Measurements from ENCODE around the gene SMIM24.
"Not testable (repeated sequence)": the region's sequence is repeated elsewhere in the genome, so short reads cannot be mapped to it uniquely, and the experiment has no call there.

The SMIM24 gene
- total RNA-seq = 0 to 0.66 (median 0) reads per million in 17 experiments

DNA sequence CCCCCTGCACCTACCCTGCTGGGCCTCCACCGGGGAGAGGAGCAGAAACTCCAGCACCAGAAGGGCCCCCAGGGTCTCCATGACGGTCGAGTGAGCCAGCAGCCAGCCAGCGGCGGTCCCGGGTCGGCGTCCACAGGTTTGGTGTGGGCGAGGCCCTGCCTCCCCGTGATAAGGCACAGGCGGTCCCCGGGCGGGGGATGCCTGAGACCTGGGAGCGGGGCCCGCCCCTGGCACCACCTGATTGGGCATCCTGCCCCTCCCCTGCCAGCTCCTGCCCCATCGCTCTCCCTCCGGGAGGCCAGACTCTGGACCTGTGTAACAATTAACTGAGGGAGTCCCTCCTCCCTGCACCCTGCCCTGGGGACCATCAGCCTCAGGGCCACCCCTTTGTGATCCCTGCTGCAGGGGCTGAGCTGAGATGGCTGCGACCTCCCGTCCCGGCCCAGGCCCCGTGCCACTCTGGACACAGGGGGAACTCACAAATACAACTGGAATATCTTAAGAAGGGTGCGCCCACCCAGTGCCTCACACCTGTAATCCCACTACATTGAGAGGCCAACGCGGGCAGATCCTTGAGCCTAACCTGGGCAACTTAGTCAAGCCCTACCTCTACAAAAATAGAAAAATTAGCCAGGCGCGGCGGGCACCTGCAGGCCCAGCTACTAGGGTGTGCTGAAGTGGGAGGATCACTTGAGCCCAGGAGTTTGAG lies at the start of gene SMIM24:
SMIM24 (minus strand) TSS at position 143 of the 709 bp plus-strand sequence; CDS start at position 81, 62 bp downstream.
- DNase-seq = no peak

DNA sequence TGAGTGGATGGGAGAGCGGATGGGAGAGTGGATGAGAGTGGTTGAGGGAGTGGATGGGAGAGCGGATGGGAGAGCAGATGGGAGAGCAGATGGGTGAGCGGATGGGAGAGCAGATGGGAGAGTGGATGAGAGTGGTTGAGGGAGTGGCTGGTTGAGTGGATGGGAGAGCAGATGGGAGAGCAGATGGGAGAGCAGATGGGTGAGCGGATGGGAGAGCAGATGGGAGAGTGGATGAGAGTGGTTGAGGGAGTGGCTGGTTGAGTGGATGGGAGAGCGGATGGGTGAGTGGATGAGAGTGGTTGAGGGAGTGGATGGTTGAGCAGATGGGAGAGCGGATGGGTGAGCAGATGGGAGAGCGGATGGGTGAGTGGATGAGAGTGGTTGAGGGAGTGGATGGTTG lies 49.0 kb upstream of the SMIM24 start:
- DNase-seq = not testable (repeated sequence)

DNA sequence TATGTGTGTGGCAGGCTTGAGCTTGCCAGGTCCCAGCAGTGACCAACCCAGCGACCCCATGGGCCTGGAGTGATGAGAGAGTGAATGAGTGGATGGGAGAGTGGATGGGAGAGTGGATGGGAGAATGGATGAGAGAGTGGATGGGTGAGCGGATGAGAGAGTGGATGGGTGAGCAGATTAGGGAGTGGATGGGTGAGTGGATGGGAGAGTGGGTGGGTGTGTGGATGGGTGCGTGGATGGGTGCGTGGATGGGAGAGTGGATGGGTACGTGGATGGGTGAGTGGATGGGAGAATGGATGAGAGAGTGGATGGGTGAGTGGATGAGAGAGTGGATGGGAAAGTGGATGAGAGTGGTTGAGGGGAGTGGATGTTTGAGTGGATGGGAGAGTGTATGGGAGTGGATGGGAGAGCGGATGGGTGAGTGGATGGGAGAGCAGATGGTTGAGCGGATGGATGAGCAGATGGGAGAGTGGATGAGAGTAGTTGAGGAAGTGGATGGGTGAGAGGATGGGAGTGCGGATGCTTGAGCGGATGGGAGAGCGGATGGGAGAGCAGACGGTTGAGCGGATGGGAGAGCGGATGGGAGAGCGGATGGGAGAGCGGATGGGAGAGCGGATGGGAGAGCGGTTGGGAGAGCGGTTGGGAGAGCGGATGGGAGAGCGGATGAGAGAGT lies 48.4 kb upstream of the SMIM24 start:
- DNase-seq = no peak

DNA sequence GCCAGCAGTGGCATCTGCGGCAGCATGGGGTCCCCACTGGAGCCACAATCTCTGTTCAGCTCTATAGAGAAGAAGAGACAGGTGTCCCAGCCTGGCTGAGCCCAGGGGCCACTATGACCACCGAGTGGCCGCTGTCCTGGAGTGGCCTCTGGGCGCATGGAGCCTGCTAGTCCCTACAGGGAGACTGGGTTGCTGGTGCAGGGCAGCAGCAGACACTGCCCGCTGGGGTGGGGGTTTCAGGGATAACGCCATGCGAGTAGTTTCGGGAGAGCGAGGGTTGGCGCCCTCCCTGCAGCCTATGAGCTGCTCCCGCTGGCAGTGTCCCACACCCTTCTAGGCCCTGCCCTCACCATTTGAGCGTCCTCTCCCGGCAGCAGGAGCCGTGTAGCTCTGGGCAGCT lies 47.8 kb upstream of the SMIM24 start:
- no peak for DNase-seq

DNA sequence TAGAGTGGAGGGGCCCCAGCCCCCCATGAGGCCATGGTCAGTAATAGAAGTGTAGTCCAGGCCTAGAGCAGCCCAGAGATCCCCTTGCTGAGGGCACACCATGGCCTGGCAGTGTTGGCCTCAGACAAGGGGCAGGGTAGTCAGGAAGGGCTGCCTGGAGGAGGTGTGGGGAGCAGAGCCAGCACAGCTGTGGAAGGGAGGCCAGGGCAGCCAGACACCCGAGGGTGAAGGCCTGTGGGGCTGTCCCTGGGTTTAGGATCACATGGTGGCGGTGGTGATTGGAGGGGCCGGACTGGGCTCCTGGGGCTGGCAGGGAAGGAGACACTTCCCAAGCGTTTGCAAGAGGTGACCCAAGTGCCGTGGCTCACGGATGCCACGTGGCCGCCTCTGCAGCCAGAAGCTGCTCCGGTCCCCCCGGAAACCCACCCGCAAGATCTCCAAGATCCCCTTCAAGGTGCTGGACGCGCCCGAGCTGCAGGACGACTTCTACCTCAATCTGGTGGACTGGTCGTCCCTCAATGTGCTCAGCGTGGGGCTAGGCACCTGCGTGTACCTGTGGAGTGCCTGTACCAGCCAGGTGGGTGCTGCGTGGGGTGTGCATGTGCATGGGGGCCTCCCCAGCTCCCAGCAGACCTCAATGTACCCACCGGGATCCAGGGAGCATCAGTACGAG lies 47.0 kb upstream of the SMIM24 start:
- no peak for DNase-seq

DNA sequence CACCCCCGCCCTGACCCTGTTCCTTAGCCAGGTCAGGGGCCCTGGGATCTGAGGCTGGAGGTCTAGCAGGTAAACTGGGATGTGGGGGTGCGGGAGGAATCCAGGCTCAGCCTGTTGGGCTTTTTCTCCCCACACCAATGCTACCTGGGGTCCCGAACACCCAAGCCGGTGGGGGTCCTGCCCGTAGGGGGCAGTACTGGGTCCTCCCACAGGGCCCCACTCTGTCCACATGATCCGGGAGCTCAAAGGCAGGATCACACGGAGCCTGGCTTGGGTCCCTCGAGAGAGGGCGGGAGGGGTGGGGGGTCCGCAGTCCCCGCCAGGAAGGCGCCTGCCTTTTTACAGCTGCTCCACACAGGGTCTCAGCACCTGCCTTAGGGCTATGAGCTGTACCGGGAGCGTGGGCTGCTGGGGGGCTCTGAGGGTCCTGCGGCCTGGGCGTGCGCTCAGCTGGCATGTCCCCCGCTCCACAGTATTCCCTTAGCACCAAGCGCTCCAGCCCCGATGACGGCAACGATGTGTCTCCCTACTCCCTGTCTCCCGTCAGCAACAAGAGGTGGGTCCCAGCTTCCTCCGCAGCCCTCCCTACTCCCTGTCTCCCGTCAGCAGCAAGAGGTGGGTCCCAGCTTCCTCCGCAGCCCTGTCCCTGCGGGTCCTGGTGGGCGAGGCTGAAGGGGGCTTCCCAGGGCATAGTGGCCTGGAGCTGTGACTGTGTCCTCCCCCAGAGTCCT lies 46.3 kb upstream of the SMIM24 start:
- no peak for DNase-seq

DNA sequence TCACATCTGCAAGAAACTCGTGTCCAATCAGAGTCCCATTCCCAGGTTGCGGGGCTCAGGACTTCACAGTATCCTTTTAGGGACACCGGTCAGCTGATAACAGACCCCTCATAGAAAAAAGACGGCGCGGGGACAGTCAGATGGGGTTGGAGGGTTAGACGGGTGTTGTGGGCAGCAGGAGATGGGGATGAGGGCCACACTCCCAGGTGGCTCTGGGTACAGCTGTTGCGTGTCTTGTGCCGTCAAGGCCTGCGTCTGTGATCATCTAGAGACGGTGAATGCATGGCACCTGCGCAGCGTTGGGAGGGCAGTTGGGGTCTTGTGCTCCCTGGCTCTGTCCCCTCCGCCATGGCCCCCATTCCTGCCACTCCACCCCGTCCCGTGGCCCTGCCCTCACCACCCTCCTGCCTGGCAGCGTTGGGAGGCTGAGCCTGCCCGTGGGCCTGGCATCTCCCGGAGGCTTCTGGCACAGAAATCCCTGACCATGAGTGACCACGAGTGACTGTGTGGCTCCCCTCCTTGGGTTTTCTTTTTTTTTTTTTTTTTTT lies 44.7 kb upstream of the SMIM24 start:
- no peak for DNase-seq

DNA sequence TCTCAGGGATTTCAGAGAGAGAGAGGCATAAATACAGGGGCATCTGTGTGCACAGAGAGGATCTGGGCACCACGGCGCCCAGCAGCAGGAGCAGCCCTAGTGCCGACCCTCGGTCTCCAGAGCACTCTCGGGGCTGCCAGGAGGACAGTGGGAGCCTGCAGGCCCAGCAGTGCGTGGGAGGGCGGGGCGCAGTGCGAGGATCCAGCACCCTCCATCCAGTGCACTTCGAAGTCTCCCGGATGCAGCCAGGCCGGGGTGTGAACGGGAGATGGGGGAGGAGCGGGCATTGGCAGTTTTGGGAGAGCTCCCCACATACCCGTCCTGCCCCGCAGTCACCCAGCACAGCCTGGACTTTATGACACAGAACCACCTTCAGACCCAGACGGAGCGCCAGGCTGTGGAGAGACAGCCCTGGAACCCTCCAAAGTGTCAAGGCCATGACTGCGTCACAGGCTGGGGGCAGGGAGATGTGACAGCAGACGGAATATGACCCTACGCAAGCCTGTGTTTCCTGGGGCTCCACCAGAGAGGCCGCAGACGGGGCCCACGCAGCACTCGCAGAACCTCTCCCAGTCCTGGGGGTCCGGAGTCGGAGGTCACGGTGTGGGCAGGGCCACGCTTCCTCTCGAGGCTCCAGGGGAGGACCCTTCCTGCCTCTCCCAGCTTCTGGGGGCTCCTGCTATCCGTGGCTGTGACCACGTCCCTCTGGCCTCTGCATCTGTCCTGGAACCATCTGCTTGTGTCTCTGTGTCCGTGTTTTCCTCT lies 43.9 kb upstream of the SMIM24 start:
- no peak for DNase-seq

DNA sequence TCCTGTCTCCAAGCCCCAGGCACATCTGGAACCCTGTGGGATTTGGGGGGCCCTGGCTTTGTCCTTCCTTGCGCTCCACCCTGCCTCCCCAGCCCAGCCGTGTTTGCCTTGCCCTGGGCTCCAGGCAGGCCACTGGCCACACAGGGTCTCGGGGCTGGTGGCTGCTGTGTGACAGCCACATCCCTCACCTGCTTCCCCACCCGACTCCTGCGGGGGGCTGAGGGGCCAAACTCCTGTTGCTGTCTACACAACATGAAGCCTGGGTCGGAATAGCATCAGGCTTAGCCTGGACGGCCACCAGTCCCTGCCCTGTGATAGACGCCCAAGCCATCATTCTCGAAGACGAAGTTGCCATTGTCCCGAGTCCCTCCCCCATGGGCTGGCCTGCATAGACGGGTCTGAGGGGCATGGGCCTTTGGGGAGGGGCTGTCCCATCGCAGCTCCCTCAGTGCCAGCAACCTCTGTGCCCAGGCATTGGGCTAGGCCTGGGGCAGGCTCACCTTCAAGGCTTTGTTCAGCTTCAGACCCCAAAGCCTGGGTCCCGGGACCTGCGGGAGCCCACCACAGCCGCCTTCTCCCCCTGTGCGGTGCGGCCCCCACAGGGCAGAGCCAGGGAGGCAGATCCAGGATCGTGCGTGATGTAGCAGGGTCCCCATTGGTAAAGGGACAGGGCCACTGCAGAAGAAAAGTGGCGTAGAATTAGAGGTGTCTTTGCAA lies 43.2 kb upstream of the SMIM24 start:
- no peak for DNase-seq

DNA sequence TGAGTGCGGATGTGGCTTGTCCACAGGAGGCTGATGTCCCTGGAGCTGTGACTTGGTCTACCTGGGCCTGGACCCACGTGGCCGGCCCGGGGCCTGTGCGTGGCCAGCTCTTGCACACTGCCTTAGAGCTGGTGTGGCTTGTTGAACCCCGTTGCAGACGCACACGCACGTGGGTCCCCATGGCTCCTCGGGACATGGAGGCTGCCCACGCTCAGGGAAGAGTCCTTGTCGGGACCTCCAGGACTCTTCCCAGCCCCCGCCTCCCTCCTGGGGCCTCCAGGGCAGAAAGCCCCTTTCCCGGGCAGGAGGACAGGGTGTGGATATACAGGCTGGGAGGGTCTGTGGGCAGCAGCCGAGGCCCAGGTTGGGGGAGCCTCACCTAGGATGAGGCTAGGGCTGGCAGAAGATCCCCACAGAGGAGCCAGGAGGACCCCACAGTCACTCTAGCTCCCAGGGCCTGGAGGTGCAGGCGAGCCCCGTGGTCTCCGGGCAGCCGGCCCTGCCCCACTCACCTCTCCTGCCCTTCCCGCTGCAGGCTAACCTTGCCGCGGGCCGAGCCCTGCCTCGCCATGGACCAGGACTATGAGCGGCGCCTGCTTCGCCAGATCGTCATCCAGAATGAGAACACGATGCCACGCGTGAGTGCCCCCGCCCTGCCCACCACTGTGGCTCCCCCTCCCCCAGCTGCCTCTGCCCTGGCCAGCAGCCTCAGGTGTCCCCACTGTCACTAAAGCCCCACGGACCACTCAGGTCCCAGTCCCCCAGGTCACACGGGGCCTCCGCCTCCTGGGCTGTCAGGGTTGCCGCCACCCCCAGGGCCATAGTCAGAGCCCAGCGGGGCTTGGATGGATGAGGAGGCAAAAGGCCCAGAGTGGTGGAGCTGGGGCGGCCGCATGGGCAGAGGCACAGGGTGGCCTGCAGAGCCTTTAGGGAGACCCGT lies 42.4 kb upstream of the SMIM24 start:
- no peak for DNase-seq

DNA sequence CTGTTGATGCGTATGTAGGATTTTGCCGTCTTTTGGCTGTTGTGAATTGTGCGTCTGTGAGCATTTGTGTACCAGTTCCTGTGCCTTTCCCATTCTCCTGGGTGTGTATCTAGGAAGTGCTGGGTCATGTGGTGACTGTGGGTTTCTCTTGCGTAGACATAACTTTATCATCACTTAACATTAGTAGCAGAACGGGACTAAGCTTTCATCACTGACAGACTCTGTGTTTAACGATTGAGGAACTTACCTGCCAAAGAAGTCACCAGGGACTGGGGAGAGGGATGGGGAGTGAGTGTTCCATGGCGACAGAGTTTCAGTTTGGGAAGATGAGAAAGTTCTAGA lies 40.8 kb upstream of the SMIM24 start:
- no peak for DNase-seq

DNA sequence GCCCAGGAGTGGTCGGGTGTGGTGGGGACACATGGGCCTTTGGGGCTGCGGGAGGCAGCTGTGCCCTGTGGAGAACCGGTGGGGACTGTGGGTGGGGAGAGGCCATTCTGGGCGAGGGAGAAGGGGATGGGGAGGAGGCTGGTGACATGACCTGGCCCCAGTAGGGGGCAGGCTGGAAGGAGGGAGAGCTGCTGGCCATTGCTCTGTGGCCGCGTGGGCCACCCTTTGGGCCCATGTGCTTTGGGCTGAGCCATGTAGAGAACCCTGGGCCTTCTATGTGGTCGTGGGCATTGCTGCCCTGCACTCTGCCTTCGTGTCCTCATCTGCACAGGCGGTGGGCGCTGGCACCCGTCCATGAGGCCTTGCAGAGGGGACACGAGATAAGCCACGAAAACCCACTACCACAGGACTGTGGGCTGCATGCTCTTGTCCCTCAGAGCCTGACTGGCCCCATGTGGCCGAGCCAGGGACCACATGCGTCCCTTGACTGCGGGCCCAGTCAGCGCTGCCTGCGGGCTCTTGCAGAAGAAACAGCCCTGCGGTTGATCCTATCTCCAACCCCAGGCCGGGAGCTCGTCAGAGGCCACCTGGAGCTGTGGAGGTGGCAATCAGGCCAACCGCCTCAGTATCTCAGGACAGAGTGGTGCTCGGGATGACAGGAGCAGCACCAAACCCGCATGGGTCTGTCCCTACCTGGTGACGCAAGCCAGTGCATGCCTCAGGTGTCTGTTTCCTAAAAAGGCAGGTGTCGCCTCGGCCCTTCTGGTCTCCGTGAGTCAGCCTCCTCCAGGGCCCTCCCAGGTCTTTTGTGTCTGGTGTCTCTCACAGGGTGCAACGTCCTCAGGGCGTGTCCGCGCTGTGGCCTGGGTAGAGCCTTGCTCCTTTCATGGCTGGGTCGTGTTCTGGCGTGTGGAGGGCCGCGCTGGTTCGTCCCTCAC lies 40.1 kb upstream of the SMIM24 start:
- no peak for DNase-seq

DNA sequence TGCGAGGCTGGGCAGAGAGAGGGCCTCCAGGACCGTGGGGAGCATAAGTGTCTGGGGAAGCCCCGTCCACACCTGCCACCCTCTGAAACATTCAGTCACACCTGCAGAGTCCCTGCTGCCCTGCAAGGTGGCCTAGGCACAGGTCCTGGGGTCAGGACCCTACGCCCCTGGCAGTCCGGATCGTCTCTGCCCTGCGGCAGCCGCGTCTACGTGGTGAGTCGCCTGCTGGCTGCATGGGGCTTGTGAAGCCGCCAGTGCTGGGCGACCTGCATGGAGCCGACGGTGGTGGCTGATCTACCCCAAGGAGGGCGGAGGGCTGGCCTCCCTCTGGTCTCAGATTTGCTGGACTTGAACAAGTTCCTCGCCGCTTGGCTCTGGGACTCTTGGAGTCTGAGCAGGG lies 38.8 kb upstream of the SMIM24 start:
- no peak for DNase-seq

DNA sequence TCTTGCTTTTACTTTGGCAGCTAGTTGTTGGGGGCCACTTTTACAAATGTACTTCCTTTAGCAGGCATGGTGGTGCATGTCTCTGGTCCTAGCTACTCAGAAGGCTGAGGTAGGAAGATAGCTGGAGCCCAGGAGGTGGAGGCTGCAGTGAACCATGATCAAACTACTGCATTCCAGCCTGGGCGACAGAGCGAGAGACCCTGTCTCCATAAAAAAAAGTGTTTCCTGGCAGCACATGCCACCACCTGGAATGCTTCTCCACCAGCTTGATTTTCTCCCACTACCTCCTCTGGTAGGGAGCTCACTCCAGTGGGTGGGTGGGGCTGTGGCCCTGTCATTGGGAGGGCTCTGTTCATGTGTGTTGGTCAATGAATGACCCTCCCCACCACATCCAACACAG lies 38.3 kb upstream of the SMIM24 start:
- no peak for DNase-seq

DNA sequence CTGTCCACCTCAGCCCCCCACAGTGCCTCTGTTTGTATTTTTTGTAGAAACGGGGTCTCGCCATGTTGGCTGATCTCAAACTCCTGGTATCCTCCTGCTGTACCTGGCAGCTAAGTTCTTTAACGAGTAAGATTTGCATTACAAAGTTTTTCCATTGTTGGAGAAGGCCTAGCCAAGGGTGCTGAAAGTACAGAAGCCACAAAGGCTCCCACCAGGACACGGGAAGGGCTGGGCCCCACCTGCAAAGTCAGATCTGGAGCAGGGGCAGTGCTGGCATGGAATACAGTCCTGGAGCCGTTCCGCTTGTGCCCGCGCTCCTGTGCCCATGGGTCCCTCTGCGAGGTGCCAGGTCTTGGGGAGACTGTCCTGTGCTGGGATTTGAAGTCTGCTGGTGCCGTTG lies 37.9 kb upstream of the SMIM24 start:
- no peak for DNase-seq

DNA sequence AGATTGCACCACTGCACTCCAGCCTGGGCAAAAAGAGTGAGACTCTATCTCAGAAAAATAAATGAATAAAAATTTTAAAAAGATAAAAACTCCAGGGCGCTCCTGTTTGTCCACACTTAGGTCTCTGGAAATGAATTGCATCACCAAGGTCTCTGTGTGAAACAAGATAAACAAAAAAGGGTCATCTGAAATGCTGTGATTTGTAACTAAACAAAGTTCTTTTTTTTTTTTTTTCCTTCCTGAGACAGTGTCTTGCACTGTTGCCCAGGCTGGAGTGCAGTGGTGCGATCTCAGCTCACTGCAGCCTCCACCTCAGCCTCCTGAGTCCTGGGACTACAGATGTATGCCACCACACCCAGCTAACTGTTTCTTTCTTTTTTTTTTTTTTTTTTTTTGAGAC lies 37.3 kb upstream of the SMIM24 start:
- no peak for DNase-seq

DNA sequence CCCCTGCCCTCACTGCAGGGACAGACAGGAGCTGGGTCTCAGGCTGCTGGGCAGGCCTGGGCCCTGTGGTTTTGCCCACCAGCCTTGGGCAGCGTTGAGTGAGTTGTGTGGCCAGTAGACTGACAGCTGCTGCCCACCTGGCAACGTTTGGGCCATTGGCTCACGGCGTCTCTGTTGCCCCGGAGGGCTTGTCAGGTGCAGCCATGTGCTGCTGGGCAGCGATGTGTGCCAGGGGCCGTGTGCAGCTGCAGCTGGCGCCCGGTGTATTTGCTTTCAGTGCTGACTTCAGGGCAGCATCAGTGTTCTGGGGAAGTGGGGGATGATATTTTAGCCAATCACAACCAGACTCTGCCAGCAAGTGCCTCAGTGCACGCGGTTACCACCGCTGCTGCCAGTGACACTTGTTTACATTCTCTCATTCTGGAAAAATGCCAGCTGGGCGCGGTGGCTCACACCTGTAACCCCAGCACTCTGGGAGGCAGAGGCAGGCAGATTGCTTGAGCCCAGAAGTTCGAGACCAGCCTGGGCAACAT lies 36.4 kb upstream of the SMIM24 start:
- DNase-seq = no peak

DNA sequence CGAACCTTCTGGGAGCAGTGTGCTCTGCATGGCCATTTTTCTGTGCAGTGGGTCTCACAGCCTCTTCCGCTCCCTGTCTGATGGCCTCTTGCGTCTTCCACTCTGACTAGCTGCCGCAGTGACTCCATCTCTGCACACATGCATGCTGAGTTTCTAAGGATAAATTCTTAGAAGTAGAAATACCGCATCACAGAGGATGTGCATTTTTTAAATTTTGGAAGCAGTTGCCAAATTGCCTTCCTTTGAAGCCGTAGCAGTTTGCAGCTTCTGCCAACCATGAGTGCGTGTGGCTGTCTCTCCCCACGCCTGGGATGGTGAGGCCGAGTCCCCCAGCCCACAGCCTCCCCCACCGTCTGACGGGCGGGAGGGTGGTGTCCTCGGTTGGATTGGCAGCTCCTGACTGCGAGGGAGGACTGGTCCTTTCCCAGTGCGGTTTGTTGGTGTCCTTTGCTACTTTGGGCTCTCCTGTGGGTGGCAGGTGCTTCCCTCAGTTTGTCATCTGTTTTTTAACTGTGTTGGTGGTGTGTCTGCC lies 35.6 kb upstream of the SMIM24 start:
- no peak for DNase-seq

DNA sequence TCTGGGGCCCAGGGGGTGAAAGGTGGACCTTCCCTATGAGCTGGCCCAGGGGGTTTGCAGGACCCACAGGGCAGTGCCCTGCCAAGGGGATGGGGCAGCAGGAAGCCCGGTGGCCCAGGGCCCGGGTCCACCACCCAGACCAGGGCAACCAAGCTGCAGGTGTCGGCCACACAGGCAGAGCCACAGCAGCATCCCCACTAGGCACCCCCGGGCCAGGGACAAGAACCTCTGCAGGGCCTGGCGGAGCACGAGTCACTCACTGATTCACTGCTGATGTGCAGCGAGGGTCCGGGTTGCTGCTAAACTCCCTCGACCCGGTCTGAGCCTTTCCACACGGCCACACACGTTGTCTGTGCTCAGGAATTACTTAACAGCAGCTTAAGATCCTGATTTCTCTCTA lies 34.6 kb upstream of the SMIM24 start:
- DNase-seq = no peak
